Endothelial cell of umbilical vein (primary cell): Measurements from ENCODE around the gene ROCK2.

ENCODE experiments used
- CTCF ChIP-seq, 2 donors: IDR thresholded peaks; 1 replicate in 1 of 2; 2 replicates in 1 of 2; pipeline ENCODE4 v1.5.1; 2011; ENCODE audit warnings: low read length in 2 of 2, mild to moderate bottlenecking in 2 of 2, moderate library complexity in 2 of 2, control low read depth in 1 of 2, inconsistent platforms in 1 of 2, low read depth in 1 of 2; ENCODE audit not compliant: insufficient read depth in 1 of 2; ENCODE audit errors: extremely low read depth in 1 of 2
- EZH2 ChIP-seq: IDR thresholded peaks from 2 replicates; pipeline ENCODE4 v1.6.1; 2012; ENCODE audit warnings: borderline replicate concordance, low read depth, mild to moderate bottlenecking, moderate library complexity, low read length, inconsistent platforms; ENCODE audit not compliant: severe bottlenecking
- FOS ChIP-seq: IDR thresholded peaks from 2 replicates; pipeline ENCODE4 v1.6.1; 2011; ENCODE audit warnings: mild to moderate bottlenecking, low read length, moderate library complexity, borderline replicate concordance; ENCODE audit not compliant: insufficient read depth
- JUN ChIP-seq: IDR thresholded peaks from 2 replicates; pipeline ENCODE4 v1.6.1; 2011; ENCODE audit warnings: borderline replicate concordance, low read depth; ENCODE audit not compliant: insufficient read length, insufficient read depth
- MYC ChIP-seq: IDR thresholded peaks from one replicate; pipeline ENCODE4 v1.6.1; 2011; ENCODE audit warnings: mild to moderate bottlenecking, low read depth, low read length
- POLR2A ChIP-seq: IDR thresholded peaks from 2 replicates; pipeline ENCODE4 v1.6.1; 2012; ENCODE audit warnings: low read depth, mild to moderate bottlenecking, control low read depth, low read length
- POLR2AphosphoS5 ChIP-seq: IDR thresholded peaks from 2 replicates; pipeline ENCODE4 v1.6.1; 2012; ENCODE audit warnings: low read depth, mild to moderate bottlenecking, control low read depth, low read length, moderate library complexity; ENCODE audit not compliant: insufficient read depth
- TF ChIP-seq, protein P1 (sequence below): IDR thresholded peaks from 2 replicates; pipeline ENCODE4 v1.6.1; 2011; ENCODE audit not compliant: insufficient read depth, insufficient read length

- TF ChIP-seq CTCF (IDR thresholded peaks at IDR 0.05; ENCODE audit: extremely low read depth in 1 of 2, insufficient read depth in 1 of 2, low read depth in 1 of 2, low read length in 2 of 2) (no peak), POLR2A (no peak), EZH2 (no peak), POLR2AphosphoS5 (no peak), JUN (no peak), MYC (no peak), FOS (no peak)
- TF ChIP-seq, protein P1, sequence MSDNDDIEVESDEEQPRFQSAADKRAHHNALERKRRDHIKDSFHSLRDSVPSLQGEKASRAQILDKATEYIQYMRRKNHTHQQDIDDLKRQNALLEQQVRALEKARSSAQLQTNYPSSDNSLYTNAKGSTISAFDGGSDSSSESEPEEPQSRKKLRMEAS, result no peak
These were observed 31.5 kb downstream of the ROCK2 start for GRCh38 chr2:11312770-11313471.
